Fibroblast of skin of scalp (primary cell): ENCODE measurements around the gene MYB.

Source experiments
- DNase-seq: peaks from one replicate; pipeline ENCODE4 v3.0.0-alpha.2; 2013

The MYB gene

DNA sequence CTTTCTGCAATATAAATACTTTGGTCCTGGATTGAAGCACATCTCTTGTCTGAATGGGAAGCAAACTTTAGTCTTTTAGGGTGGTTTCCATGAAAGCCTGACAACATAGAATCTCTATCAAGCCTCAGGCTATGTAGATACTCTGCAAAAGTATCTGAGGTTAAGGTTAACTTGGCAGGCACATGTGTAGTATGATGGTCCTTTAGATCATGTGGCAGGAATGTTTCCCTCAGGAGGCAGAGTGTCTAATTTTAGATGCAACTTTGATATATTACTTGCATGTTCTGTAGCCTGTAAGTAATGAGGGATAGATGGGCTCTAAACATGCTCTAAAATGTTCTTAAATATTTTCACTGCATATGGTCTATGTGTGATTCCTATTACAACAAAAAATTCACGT is 8.2 kb downstream of the MYB start:
- no peak for DNase-seq

DNA sequence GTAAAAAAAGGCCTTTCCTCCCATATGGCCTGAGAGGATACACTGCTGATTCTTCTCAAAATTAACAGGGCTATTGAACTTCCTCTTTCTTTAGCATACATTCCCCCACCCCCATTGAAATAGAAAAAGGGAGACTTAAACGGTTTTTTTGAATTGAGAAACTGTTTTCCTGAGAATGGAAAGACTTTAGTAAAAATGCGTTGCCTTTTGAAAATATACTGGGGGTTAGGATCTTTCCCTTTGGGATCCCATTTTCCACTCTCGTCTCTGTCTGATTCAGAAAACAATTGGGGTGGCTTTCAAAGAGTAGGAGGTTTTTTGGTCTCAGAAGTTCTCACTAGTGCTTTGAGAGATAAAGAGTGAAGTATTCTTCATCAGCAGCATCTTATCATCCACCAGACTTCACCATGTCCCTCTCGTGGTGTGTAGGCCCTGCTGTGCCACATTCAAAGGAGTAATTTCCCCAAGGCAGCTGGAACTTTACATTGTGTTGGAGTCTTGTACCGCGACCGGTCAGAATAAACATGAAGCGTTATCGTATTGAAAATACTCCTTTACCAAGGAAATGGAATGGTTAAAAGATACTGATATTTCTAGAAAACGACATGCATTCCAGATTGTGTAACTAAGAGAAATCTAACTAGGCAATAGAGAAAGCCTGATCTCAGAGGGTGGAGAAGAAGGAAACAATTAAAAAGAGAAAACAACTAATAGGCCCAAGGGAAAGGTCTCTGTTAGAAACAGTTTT is 10.6 kb downstream of the MYB start:
- DNase-seq = no peak

DNA sequence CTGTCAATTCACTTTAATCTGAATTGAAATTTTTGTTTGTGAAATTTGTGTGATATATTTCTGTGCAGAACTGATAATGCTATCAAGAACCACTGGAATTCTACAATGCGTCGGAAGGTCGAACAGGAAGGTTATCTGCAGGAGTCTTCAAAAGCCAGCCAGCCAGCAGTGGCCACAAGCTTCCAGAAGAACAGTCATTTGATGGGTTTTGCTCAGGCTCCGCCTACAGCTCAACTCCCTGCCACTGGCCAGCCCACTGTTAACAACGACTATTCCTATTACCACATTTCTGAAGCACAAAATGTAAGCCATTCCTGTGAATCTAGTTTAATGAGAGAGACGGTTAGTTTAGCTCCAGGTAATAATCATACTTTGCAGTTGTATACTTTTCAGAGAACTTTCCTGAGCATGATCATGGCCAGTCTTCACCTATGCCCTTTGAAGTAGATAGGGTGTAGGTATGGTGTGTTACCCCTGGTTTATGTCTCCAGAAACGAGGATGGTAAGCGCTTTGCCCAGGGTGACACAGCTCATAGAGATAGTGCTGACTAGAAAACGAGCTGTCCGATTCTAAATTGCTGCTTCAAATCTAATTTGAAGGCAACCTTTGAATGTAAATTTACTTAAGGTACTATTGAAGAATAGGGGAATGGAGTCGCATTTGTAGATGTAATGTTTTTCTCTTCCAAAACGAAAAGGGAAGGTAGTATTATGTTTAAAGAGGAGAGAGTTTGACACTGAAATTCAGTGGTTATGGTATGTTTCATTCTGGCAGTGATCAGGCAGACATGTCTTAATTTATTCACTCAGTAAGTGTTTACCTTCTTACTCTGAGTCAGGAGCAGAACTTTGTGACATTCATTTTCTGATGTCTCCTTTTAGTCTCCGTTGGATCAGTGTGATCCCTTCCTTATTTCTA is 11.4 kb downstream of the MYB start:
- no peak for DNase-seq

DNA sequence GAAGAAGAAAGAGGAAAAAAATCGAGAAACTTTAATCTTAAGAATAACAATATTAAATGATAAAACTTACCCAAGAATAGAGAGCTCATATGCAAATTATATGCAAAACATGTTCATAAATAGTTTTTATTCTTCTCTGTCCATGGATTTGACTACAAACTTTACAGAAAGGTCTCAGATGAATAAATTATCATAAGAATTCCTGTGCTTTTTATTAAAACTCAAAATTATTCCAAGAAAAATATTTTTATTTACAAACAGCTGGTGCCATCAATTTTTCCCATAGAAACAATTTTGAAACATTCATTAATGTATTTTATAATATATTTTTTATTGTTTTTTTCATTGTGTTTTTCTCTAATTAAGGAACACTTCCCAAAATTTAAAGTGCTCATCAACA is 12.1 kb downstream of the MYB start:
- DNase-seq = no peak

DNA sequence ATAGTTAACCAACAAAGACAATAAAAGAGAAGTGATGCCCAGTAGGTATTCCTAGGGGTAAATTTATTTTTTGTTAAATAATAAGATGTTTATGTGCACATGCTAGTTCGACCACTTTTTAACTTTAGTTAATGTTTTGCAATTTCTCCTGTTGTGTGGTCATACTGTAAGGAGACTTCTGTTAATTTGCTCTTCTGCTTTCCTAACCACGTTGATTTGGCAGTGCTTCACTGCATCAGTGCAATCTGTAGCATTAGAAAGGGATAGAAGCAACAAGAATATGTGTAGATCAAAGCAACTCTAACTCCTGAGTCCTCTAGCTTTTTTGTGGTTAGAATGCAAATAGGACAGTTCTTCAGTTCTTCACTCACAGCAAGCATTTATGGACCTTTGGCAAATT is 13.9 kb downstream of the MYB start:
- no peak for DNase-seq

DNA sequence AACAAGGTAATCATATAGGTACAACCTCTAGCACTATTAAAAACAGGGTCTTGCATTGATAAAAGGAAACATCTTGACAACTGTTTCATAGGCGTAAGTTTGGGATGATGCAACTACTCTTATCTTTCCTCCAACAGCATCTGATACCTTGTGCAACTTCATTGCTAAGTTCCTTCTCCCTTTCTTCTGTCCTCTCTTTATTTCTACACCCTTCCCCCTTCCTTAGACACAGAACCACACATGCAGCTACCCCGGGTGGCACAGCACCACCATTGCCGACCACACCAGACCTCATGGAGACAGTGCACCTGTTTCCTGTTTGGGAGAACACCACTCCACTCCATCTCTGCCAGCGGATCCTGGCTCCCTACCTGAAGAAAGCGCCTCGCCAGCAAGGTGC is 14.4 kb downstream of the MYB start:
- no peak for DNase-seq

DNA sequence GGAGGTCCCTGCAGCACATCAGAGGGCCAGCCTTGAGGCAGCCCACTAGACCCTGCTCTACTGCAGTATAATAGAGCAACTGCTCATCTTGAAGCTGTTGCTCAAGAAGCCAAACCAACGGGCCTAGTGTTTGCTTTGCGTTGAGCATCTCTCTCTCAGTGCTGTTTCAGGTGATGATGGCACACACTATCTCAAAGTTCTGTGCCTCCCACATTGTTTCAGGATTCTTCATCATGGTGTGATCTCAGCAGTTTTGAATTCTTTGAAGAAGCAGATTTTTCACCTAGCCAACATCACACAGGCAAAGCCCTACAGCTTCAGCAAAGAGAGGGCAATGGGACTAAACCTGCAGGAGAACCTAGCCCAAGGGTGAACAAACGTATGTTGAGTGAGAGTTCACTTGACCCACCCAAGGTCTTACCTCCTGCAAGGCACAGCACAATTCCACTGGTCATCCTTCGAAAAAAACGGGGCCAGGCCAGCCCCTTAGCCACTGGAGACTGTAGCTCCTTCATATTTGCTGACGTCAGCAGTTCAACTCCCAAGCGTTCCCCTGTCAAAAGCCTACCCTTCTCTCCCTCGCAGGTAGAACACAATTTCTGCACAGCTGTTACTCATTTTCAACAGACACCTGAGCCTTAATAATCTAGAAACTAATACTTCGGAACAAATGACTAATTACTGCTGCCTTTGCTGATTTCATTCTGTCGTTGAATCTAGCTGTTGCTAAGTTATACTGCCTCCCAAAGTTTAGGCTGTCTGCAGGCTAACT is 15.8 kb downstream of the MYB start:
- DNase-seq = no peak

DNA sequence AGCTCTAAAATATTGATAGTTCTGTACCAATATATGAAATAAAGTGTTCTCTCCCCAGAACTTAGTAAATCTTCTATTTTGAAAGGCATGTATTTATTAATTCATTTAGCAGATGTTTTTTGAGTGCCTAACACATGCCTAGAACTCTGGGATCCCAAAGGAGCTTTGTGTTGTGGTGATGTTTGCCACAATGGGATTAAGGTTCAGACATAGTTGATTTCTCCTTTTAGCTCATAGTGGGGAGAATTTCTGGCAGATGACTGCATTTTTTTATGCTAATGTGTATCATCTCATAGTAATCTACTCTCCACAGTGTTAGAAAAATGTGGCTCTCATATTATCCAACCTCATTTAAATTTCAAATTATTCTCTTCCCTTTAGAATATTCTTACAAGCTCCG is 21.7 kb downstream of the MYB start:
- peak; percentile 58 for DNase-seq

DNA sequence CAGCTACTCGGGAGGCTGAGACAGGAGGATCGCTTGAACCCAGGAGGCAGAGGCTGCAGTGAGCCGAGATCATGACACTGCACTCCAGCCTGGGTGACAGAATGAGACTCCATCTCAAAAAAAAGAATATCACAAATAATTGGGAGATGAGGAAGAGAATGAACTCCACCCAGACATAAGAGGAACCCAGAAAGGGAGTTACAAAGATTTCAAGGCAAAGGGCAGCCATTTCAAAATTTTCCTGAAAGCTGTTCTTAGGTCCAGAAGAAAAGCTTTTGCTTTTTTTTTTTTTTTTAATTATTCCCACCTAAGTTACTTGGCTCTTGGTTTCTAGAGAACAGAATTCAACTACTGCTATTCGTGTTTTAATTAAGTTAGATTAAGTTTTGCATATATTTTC is 23.8 kb downstream of the MYB start:
- DNase-seq = no peak

DNA sequence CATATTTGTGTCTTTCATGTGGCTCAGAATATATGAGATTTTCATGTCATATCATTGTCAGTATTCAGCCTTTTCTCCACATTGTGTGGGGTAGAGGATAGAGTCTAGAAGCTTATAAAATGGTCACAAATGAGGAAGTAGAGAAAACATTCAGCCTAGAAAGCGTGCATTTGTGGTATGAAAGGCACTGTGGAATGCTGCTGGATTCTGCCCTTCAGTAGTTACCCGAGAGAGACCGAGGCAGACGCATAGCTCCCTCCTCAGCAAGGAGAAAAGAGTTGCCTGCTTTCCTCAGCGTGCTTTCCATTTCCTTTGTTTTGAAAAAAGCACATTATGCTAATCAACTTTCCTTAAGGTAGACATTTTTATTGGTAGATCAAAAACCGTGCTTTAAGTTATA is 28.7 kb downstream of the MYB start:
- peak; percentile 50 for DNase-seq

DNA sequence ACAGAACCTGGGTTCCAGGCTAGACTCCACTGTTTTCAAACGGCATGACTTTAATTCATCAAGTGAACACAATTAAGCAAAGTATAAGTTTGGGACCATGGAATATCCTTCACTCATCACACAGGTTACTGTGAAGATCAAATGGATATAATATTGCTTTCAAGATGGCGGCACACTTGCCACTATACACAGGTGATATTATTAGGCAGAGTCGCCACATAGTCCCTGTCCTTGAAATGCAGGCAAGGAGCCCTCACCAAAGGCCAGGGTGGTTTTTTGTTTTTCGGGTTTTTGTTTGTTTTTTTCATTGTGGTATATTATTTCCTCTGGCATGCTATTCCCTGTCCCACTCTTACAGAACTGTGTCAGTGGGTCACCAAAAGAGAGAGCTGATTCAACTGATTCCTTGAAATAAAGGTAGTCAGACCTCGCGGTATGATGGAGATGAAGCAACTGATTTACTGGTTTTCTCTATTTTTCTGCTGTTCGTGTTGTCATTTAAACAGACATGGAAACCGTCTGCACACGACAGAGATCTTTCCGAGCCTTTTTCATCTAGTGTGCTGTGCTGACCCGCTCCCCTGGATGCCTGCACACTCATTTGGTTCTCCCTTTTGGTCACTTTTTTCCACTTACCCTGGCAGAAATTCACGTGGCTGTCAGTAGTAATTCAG is 29.7 kb downstream of the MYB start:
- DNase-seq = no peak

DNA sequence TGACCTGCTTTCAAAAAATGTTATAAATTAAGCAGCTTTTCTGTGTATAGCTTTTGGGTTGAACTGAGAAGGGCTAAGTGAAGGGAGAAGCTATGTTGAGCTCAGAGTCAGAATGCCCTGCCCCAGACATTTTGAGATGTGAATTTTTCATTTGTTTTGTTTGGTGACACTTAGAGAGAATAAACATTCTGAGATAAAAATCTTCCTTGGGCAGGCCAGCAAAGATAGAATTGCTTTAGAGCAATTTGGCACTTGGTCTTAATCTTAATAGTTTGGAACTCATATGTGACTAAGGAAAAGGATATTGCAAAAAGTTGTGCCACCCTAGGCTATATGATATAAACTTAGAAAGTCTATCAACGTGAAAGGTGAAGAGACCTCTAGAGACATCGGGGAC is 30.2 kb downstream of the MYB start:
- no peak for DNase-seq

DNA sequence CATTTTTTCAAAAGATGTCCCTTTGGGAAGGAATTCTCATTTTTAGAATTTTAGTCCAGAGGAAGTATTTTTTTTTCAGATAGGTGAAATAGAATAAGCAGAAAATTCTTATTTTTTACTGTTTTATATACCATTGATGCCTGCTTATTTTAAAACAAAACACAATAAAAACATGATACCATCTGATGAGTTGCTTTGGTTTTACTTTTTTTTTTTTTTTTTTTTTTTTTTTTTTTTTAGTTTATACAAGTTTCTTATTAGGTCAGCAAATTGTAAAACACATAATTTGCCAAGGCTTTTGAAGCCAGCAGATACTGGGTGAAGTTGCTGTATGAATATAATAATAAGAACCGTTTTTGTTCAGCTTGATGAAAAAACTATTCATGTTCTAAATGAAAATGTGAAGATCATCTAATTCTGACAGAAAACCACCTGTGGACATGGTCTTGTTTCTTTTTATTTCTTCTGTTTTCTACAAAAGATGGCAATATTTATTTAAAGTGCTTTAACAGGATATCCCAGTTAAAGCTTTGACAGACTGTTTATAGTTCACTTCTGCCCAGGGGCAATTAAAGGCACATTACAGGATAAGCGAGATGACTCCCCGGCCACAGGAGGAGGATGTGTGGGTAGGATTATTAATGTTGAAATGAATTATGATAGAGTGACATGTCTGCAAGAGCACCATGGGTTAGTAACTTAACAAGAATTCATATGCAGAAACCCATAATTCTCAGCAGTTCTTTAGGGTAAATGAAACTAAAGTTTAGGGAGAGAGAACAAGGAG is 31.1 kb downstream of the MYB start:
- peak; percentile 87 for DNase-seq

DNA sequence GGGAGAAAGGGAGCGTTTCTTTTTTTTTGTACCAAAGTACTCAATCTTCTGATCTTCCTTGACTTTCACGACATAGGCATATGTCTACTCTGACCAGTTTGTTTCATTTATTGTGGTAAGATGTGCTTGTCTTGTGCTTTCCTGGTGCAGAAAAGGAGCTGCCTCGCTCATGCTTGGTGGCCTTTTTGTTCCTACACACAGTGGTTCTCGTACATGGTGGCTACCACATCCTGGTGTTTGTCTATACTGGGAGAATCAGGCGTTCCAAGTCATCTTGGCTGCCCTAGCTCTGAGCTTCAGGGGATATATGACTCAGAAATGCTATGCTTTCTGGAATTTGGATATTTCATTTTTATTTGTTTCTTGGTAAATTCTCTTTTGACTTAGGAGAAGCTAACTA is 31.8 kb downstream of the MYB start:
- peak; percentile 74 for DNase-seq

DNA sequence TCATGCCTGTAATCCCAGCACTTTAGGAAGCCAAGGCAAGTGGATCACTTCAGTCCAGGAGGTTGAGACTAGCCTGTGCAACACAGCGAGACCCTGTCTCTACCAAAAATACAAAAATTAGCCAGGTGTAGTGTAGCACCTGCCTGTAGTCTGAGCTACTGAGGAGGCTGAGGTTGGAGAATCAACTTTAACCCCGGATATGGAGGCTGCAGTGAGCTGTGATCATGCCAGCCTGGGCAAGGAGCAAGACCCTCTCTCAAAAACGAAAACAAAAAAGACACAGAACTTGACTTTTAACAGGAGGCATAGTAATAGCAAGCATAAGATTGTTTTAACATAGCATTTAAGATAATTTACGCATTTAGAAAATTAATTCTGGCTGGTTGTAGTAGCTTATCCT is 32.5 kb downstream of the MYB start:
- no peak for DNase-seq

DNA sequence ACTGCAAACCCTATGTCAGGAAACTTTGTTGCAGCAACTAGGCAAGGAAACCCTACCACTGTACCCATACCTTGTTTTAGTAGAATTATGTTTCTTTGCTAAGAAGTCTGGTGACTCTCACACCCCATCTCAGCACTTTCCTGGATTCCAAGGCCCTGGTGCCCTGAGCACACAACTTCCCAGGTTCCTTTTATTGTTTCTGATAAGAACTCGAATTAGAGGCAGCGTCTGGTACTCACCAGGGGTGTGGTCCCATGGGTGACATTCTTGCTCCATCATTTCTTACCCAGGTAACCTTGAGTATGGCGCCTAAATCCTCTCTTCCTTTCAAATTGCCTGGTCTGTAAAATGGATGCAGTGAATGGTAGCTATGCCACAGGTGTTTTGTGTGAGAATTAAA is 34.1 kb downstream of the MYB start:
- DNase-seq = no peak

DNA sequence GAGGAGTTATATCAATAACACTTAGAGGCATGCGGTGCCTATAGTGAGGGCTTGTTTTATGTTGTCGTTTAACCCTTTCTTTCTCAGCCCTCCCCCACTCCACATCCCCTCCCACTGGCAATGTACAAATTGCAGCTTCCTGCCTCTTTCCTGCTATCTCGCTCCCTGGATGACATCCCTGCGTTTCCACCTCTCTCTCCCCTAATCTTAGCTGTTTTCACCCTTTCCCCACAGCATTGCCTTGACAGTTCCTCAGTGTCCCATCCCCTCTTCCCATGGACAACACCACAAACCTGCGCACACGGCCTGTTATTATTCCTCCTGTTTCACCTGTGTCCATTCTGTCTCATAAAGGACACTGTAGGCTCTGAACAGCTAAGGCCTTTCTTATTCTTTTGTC is 34.5 kb downstream of the MYB start:
- no peak for DNase-seq

DNA sequence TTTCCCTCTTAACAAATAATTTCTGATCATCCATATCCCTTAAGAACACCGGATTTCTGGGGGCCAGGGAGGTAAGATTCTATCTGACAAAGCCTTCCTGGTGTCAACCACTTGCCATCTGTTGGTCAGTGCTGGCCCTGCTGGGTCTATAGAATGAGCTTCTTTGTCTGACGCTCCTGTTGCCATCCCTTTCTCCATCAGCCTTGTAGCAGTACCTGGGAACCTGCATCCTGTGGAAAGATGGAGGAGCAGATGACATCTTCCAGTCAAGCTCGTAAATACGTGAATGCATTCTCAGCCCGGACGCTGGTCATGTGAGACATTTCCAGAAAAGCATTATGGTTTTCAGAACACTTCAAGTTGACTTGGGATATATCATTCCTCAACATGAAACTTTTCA is 36.6 kb downstream of the MYB start:
- no peak for DNase-seq

DNA sequence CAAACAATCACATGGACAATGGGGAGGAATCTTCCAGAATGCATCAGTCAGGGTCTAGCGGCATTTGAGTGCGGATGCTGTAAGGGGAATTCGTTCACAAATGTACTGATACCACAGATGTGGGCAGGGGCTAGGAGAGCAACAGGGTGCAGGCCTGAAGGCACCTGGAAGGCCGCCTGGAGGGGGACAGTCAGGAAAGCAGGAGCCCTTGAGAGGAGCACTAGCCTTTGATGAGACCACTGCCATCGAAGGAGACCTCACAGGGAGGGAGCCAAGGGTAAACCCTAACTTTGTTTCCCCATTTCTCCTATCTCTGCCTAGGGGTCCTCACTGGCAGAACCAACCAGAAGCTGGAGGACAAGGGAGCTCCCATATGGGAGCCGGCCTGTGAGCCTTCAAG is 38.2 kb downstream of the MYB start:
- DNase-seq = no peak

DNA sequence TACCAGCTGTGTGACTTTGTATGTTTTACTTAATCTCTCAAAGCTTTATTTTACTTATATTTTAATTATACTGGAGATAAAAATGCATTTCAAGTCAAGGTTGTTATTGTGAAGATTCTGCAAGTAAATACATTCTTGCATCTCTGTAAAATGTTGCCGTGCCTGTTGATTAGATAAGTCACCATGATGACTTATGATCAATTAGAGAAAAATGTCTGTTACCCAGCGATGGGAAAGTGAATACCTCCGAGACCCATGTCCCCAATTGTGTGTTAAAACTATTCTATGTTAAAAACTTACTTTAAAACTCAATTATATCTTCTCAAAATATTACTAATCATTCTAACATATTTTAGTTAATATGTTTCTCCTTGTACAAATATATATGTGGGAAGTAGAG is 39.9 kb downstream of the MYB start:
- DNase-seq = no peak

DNA sequence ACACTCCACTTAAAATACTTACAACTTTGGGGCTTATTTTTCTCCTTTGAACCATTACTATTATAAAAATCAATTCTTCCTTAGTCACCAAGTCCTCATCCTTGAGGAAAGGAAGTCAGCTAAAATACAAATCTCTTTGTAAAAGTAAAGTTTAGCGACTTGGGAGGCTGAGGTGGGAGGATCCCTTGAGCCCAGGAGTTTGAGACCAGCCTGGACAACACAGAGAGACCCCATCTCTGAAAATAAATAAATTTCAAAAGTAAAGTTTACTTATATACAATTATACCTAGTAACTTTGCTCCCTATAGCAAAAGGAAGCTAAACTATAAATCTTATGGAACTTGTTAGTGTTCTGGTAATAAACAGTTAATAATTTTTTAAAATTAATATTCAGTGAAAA is 40.4 kb downstream of the MYB start:
- DNase-seq = no peak

DNA sequence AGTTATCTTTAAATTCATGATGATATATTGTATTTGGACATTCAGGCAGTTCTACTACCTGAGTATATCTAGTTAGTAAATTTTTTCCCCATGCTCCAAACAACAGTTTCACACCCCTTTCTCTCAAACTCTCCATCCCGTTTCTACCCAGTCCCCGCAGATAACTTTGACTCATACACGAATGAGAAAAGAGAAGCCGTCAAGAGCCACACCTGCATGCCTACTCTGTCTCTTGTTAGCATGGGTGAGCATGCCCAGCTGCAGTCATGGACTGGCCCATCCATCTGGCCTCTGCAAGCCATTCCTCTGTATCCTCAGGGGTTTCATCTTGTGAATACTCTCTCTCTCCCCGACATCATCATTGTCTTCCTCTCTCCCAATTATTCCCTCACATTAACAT is 41.5 kb downstream of the MYB start:
- no peak for DNase-seq
